Aorta (tissue), 4 donors: ENCODE data around the gene KCNN4. TPM values are rescaled to one million over a fixed set of nuclear protein-coding genes. Genes with fewer than 3 reads are reported as not detected.

Source experiments
- polyA plus RNA-seq, 2 donors: library from polyadenylated mRNA; stranded (reverse); fragments of 200-250 nt; gene quantifications; one replicate each; pipeline ENCODE4 v1.2.3, GENCODE V29; 2013
- total RNA-seq, 2 donors: library from RNA; stranded (reverse); fragmentation: NEBNext Ultra II Directional; extraction: Animal tissue kit (Norgen Biotek cat#: 25700); gene quantifications; one replicate each; pipeline ENCODE4 v1.2.1, GENCODE V29; 2021
- donor health status: healthy with polysubstance abuse.
- donor health status: Bipolar disorder and iron deficiency.
- donor health status: DM: no; HTN: no; CAD: no.
- donor health status: DM: yes; HTN: yes; CAD: no.

The KCNN4 gene
- total and polyA plus RNA-seq, 4 donors, result 1.5 to 8.6 (median 4.2) TPM

Other genes with a start within 250 kb of the KCNN4 start
- gene ZNF575, start 247.8 kb downstream of the KCNN4 start, total RNA-seq, result 1 to 10 TPM; 1.7 to 4.6 TPM
- 1 to 10 TPM in 1 of 2 donors, under 1 TPM in 1; 0.63 to 1.6 TPM for gene ZNF575, start 247.8 kb downstream of the KCNN4 start, polyA plus RNA-seq
- 10 to 100 TPM; 22.3 to 30.2 TPM for gene XRCC1, start 205.4 kb downstream of the KCNN4 start, total RNA-seq
- 10 to 100 TPM; 12.1 to 27.2 TPM for gene XRCC1, start 205.4 kb downstream of the KCNN4 start, polyA plus RNA-seq
- gene PINLYP, start 205.2 kb downstream of the KCNN4 start, total RNA-seq, result 10 to 100 TPM in 1 of 2 donors, 1 to 10 TPM in 1; 8.2 to 10.1 TPM
- 10 to 100 TPM; 20.8 to 22.9 TPM for gene PINLYP, start 205.2 kb downstream of the KCNN4 start, polyA plus RNA-seq
- gene IRGQ, start 184.8 kb downstream of the KCNN4 start, total RNA-seq, result 10 to 100 TPM; 20.3 to 25.5 TPM
- 1 to 10 TPM; 4.3 to 7.2 TPM for gene IRGQ, start 184.8 kb downstream of the KCNN4 start, polyA plus RNA-seq
- 10 to 100 TPM; 12.0 to 14.5 TPM for gene ZNF576, start 184.4 kb downstream of the KCNN4 start, total RNA-seq
- gene ZNF576, start 184.4 kb downstream of the KCNN4 start, polyA plus RNA-seq, result 10 to 100 TPM; 11.4 to 15.7 TPM
- under 1 TPM; 0.51 to 0.52 TPM for gene SRRM5, start 168.9 kb downstream of the KCNN4 start, total RNA-seq
- under 1 TPM in 1 of 2 donors, not detected in 1; 0.69 TPM for gene SRRM5, start 168.9 kb downstream of the KCNN4 start, polyA plus RNA-seq
- gene ZNF428, start 161.3 kb downstream of the KCNN4 start, total RNA-seq, result 10 to 100 TPM; 26.2 to 34.6 TPM
- 10 to 100 TPM; 37.1 to 54.2 TPM for gene ZNF428, start 161.3 kb downstream of the KCNN4 start, polyA plus RNA-seq
- 1 to 10 TPM; 2.9 to 6.5 TPM for gene CADM4, start 141.1 kb downstream of the KCNN4 start, total RNA-seq
- gene CADM4, start 141.1 kb downstream of the KCNN4 start, polyA plus RNA-seq, result 1 to 10 TPM; 3.1 to 8.1 TPM
- 10 to 100 TPM; 41.0 to 51.0 TPM for gene PLAUR, start 110.8 kb downstream of the KCNN4 start, total RNA-seq
- 10 to 100 TPM; 20.5 to 22.3 TPM for gene PLAUR, start 110.8 kb downstream of the KCNN4 start, polyA plus RNA-seq
- gene IRGC, start 64.9 kb downstream of the KCNN4 start, total RNA-seq, result not detected
- not detected for gene IRGC, start 64.9 kb downstream of the KCNN4 start, polyA plus RNA-seq
- gene SMG9, start 26.0 kb downstream of the KCNN4 start, total RNA-seq, result 10 to 100 TPM; 29.2 to 50.6 TPM
- gene SMG9, start 26.0 kb downstream of the KCNN4 start, polyA plus RNA-seq, result 10 to 100 TPM; 14.9 to 31.1 TPM
- gene LYPD5, start 21.5 kb upstream of the KCNN4 start, total RNA-seq, result 1 to 10 TPM; 1.6 to 1.9 TPM
- gene LYPD5, start 21.5 kb upstream of the KCNN4 start, polyA plus RNA-seq, result under 1 TPM; 0.08 to 0.63 TPM
- gene ZNF283, start 46.3 kb upstream of the KCNN4 start, total RNA-seq, result 10 to 100 TPM; 12.0 to 15.2 TPM
- gene ZNF283, start 46.3 kb upstream of the KCNN4 start, polyA plus RNA-seq, result 1 to 10 TPM; 3.9 to 4.5 TPM
- 1 to 10 TPM; 1.6 to 4.2 TPM for gene ZNF404, start 103.0 kb upstream of the KCNN4 start, total RNA-seq
- gene ZNF404, start 103.0 kb upstream of the KCNN4 start, polyA plus RNA-seq, result 1 to 10 TPM in 1 of 2 donors, under 1 TPM in 1; 0.90 to 1.6 TPM
- 10 to 100 TPM; 14.3 to 18.5 TPM for gene ZNF45, start 154.3 kb upstream of the KCNN4 start, total RNA-seq
- 1 to 10 TPM; 3.4 to 9.0 TPM for gene ZNF45, start 154.3 kb upstream of the KCNN4 start, polyA plus RNA-seq
- gene ZNF221, start 170.3 kb upstream of the KCNN4 start, total RNA-seq, result 1 to 10 TPM; 5.9 to 8.8 TPM
- gene ZNF221, start 170.3 kb upstream of the KCNN4 start, polyA plus RNA-seq, result 1 to 10 TPM; 1.2 to 3.8 TPM
- 10 to 100 TPM in 1 of 2 donors, 1 to 10 TPM in 1; 7.1 to 10.8 TPM for gene ZNF155, start 203.2 kb upstream of the KCNN4 start, total RNA-seq
- 1 to 10 TPM; 6.0 to 9.0 TPM for gene ZNF155, start 203.2 kb upstream of the KCNN4 start, polyA plus RNA-seq
- 1 to 10 TPM; 4.2 to 6.0 TPM for gene ZNF230, start 222.0 kb upstream of the KCNN4 start, total RNA-seq
- gene ZNF230, start 222.0 kb upstream of the KCNN4 start, polyA plus RNA-seq, result 1 to 10 TPM in 1 of 2 donors, under 1 TPM in 1; 0.75 to 2.6 TPM
- gene ZNF222, start 244.4 kb upstream of the KCNN4 start, total RNA-seq, result 1 to 10 TPM; 4.1 to 4.4 TPM
- gene ZNF222, start 244.4 kb upstream of the KCNN4 start, polyA plus RNA-seq, result 1 to 10 TPM; 3.9 to 5.4 TPM